Panc1 (cell line): Measurements from ENCODE around the gene NFU1. TPM values are rescaled to one million over a fixed set of nuclear protein-coding genes. Genes with fewer than 3 reads are reported as not detected.
"Not testable (repeated sequence)": the region's sequence is repeated elsewhere in the genome, so short reads cannot be mapped to it uniquely, and the experiment has no call there.

ENCODE experiments used
- ATAC-seq: fragments of 200-7000 bp; cut with Tn5 transposase; 2 replicates; pipeline ENCODE4 v1.9.1; 2020; ENCODE audit warnings: mild to moderate bottlenecking, moderate library complexity
- BruUV-seq: library from RNA; stranded (reverse); fragments of 400-500 nt; replicated peaks from 2 replicates; lab custom pipeline; 2021; lab: Mats Ljungman, UMichigan
- CTCF ChIA-PET: fragments of 300-600 bp; sonication (Branson Sonifier 250); formaldehyde crosslinking; loops from one replicate; lab custom pipeline; 2022; ENCODE audit warnings: antibody characterized with exemption; lab: Charles Lee
- POLR2A ChIA-PET: fragments of 300-600 bp; sonication (Branson Sonifier 250); formaldehyde crosslinking; loops from one replicate; lab custom pipeline; 2022; ENCODE audit warnings: antibody characterized with exemption; lab: Charles Lee
- DNase-seq: peaks from one replicate; pipeline ENCODE4 v3.0.0-alpha.2; 2010; ENCODE audit warnings: low read depth, low spot score
- H3K27ac ChIP-seq: 2 replicates; pipeline ENCODE4 v1.5.1; 2011; ENCODE audit warnings: mild to moderate bottlenecking, low read length, inconsistent platforms
- H3K27me3 ChIP-seq: fragments of 200-500 bp; sonication (Bioruptor generic); 2 replicates; pipeline ENCODE4 v1.6.0; 2014; ENCODE audit warnings: low read length, inconsistent platforms; ENCODE audit not compliant: control insufficient read depth, insufficient read depth
- H3K36me3 ChIP-seq: fragments of 200-500 bp; sonication (Bioruptor generic); 2 replicates; pipeline ENCODE4 v1.5.1; 2014; ENCODE audit warnings: inconsistent platforms, mild to moderate bottlenecking, low read length, moderate library complexity; ENCODE audit not compliant: control insufficient read depth, insufficient read depth
- H3K4me1 ChIP-seq: 2 replicates; pipeline ENCODE4 v1.5.1; 2011; ENCODE audit warnings: inconsistent platforms, mild to moderate bottlenecking, low read length, moderate library complexity; ENCODE audit not compliant: control insufficient read depth, insufficient read depth
- H3K4me3 ChIP-seq, 2 experiments: 2 replicates each; pipeline ENCODE4 v1.5.1; 2011 to 2012; ENCODE audit warnings: low read depth in 2 of 2, low read length in 2 of 2, mild to moderate bottlenecking in 2 of 2, inconsistent platforms in 1 of 2, moderate library complexity in 1 of 2
- H3K9me3 ChIP-seq: fragments of 200-500 bp; sonication (Bioruptor generic); 2 replicates; pipeline ENCODE4 v1.5.1; 2014; ENCODE audit warnings: low read depth, mild to moderate bottlenecking, inconsistent platforms, low read length, moderate library complexity; ENCODE audit not compliant: control insufficient read depth, insufficient read depth
- CTCF ChIP-seq: fragments of 450-650 bp; IDR thresholded peaks from 2 replicates; pipeline ENCODE4 v1.5.1; 2017; ENCODE audit warnings: mild to moderate bottlenecking
- POLR2AphosphoS5 ChIP-seq: IDR thresholded peaks from 2 replicates; pipeline ENCODE4 v1.6.1; 2012; ENCODE audit warnings: mild to moderate bottlenecking, low read depth, low read length, moderate library complexity
- REST ChIP-seq, 2 experiments: IDR thresholded peaks; 2 replicates each; pipeline ENCODE4 v1.6.1; 2011 to 2012; ENCODE audit warnings: low read depth in 2 of 2, control low read depth in 1 of 2, low read length in 1 of 2, mild to moderate bottlenecking in 1 of 2, moderate library complexity in 1 of 2; ENCODE audit not compliant: insufficient read depth in 1 of 2
- SIN3A ChIP-seq: IDR thresholded peaks from 2 replicates; pipeline ENCODE4 v1.6.1; 2012; ENCODE audit warnings: low read depth, mild to moderate bottlenecking, low read length, moderate library complexity, borderline replicate concordance; ENCODE audit not compliant: insufficient read depth
- TCF7L2 ChIP-seq: IDR thresholded peaks from 2 replicates; pipeline ENCODE4 v1.6.1; 2011; ENCODE audit warnings: mild to moderate bottlenecking, low read depth, low read length, inconsistent platforms
- in situ Hi-C: cut with HindIII; loops from 2 replicates; pipeline ENCODE4 v1.10.0; 2016; ENCODE audit warnings: low sequenced_read_pairs, low pct_unique_long_range_greater_than_20kb
- intact Hi-C: fragments of 100-400 bp; cut with micrococcal nuclease; formaldehyde crosslinking; loops from one replicate; pipeline ENCODE4 v1.10.0; 2022; ENCODE audit not compliant: unreplicated experiment
- total RNA-seq: library from RNA; stranded (reverse); gene quantifications from one replicate; pipeline ENCODE4 v1.2.1, GENCODE V29; 2021; ENCODE audit not compliant: unreplicated experiment

Gene NFU1
- total RNA-seq, 1 experiment from 2014 or later = 42.9 TPM

- Histone ChIP-seq H3K4me3 (no peak overlapping the region), H3K27ac (no peak overlapping the region), H3K9me3 (no peaks in the 10 kb centered on the region), H3K27me3 (no peaks in the 10 kb centered on the region), H3K4me1 (no peaks in the 10 kb centered on the region), H3K36me3 (no peaks in the 10 kb centered on the region)
- intact Hi-C loops = no loop called here
- CTCF ChIA-PET = no interaction called here
- POLR2A ChIA-PET = no interaction called here
- ATAC-seq = no peak
- no peak for DNase-seq
- in situ Hi-C loops = no loop called here
- TF ChIP-seq TCF7L2 = no peak
- no peak for TF ChIP-seq POLR2AphosphoS5
- no peak for TF ChIP-seq CTCF
- TF ChIP-seq SIN3A = no peak
- no peak for TF ChIP-seq REST (IDR thresholded peaks at IDR 0.05; ENCODE audit: insufficient read depth in 1 of 2, low read depth in 2 of 2, low read length in 1 of 2)
- no TSS peak for BruUV-seq
Measured at GRCh38 chr2:69422198-69422597, 15.0 kb downstream of the NFU1 start.

GRCh38 chr2:69419111-69419510 is 18.1 kb downstream of the NFU1 start:
- in situ Hi-C loops, POLR2A ChIA-PET, CTCF ChIA-PET: not testable (repeated sequence)

GRCh38 chr2:69416147-69416546 is 21.1 kb downstream of the NFU1 start:
- intact Hi-C loops = no loop called here
- POLR2A ChIA-PET = no interaction called here

More at GRCh38 chr2:69419111-69419510, 18.1 kb downstream of the NFU1 start:
- H3K4me1 ChIP-seq, intact Hi-C loops, DNase-seq, H3K9me3 ChIP-seq, BruUV-seq, H3K36me3 ChIP-seq, H3K27ac ChIP-seq, ATAC-seq, H3K4me3 ChIP-seq, H3K27me3 ChIP-seq: not testable (repeated sequence)

More at GRCh38 chr2:69416147-69416546, 21.1 kb downstream of the NFU1 start:
- Histone ChIP-seq H3K4me3 (no peak overlapping the region), H3K4me1 (no peaks in the 10 kb centered on the region), H3K36me3 (peaks cover 4% of the 10 kb centered on the region; the same call in 1 of the 2 replicates), H3K27me3 (no peaks in the 10 kb centered on the region), H3K27ac (no peak overlapping the region), H3K9me3 (no peaks in the 10 kb centered on the region)
- CTCF ChIA-PET = no interaction called here
- ATAC-seq (no peak), DNase-seq (no peak)
- in situ Hi-C loops = no loop called here
- BruUV-seq = no TSS peak
- TF ChIP-seq SIN3A (no peak), CTCF (no peak)
